ENCODE measurements around the gene NETO1. TPM values are rescaled to one million over a fixed set of nuclear protein-coding genes. Genes with fewer than 3 reads are reported as not detected.

Gene NETO1
- total and polyA plus RNA-seq, 2 experiments from 2014 or later, result 10.8 to 20.7 TPM

DNA sequence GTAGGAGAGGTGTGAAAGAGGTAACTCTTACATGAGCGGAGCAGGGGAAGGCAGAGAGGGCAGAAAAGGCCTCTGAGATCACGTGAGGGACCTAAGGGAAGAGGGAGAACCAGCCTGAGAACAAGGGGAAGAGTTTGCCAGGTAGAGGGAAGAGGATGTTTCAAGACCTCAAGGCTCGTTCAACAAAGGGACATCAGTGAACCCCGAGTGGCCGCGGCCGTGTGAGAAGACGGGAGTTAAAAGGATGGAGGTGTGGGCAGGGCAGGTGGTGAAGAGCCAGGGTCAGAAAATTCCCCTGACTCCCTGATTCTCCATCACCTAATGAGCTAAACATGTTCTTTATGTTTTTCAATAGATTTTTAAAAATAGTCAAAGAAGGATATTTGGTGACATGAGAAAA is 44.4 kb downstream of the NETO1 start (continued):
- TF ChIP-seq, protein P1, sequence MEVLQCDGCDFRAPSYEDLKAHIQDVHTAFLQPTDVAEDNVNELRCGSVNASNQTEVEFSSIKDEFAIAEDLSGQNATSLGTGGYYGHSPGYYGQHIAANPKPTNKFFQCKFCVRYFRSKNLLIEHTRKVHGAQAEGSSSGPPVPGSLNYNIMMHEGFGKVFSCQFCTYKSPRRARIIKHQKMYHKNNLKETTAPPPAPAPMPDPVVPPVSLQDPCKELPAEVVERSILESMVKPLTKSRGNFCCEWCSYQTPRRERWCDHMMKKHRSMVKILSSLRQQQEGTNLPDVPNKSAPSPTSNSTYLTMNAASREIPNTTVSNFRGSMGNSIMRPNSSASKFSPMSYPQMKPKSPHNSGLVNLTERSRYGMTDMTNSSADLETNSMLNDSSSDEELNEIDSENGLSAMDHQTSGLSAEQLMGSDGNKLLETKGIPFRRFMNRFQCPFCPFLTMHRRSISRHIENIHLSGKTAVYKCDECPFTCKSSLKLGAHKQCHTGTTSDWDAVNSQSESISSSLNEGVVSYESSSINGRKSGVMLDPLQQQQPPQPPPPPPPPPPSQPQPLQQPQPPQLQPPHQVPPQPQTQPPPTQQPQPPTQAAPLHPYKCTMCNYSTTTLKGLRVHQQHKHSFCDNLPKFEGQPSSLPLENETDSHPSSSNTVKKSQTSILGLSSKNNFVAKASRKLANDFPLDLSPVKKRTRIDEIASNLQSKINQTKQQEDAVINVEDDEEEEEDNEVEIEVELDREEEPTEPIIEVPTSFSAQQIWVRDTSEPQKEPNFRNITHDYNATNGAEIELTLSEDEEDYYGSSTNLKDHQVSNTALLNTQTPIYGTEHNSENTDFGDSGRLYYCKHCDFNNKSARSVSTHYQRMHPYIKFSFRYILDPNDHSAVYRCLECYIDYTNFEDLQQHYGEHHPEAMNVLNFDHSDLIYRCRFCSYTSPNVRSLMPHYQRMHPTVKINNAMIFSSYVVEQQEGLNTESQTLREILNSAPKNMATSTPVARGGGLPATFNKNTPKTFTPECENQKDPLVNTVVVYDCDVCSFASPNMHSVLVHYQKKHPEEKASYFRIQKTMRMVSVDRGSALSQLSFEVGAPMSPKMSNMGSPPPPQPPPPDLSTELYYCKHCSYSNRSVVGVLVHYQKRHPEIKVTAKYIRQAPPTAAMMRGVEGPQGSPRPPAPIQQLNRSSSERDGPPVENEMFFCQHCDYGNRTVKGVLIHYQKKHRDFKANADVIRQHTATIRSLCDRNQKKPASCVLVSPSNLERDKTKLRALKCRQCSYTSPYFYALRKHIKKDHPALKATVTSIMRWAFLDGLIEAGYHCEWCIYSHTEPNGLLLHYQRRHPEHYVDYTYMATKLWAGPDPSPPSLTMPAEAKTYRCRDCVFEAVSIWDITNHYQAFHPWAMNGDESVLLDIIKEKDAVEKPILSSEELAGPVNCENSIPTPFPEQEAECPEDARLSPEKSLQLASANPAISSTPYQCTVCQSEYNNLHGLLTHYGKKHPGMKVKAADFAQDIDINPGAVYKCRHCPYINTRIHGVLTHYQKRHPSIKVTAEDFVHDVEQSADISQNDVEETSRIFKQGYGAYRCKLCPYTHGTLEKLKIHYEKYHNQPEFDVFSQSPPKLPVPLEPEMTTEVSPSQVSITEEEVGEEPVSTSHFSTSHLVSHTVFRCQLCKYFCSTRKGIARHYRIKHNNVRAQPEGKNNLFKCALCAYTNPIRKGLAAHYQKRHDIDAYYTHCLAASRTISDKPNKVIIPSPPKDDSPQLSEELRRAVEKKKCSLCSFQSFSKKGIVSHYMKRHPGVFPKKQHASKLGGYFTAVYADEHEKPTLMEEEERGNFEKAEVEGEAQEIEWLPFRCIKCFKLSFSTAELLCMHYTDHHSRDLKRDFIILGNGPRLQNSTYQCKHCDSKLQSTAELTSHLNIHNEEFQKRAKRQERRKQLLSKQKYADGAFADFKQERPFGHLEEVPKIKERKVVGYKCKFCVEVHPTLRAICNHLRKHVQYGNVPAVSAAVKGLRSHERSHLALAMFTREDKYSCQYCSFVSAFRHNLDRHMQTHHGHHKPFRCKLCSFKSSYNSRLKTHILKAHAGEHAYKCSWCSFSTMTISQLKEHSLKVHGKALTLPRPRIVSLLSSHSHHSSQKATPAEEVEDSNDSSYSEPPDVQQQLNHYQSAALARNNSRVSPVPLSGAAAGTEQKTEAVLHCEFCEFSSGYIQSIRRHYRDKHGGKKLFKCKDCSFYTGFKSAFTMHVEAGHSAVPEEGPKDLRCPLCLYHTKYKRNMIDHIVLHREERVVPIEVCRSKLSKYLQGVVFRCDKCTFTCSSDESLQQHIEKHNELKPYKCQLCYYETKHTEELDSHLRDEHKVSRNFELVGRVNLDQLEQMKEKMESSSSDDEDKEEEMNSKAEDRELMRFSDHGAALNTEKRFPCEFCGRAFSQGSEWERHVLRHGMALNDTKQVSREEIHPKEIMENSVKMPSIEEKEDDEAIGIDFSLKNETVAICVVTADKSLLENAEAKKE (CRISPR knock-in tag; IDR thresholded peaks at IDR 0.05), result no peak
- TF ChIP-seq JUNB (IDR thresholded peaks at IDR 0.05; ENCODE audit: unreplicated experiment) (no peak), EZH2 (IDR thresholded peaks at IDR 0.05; ENCODE audit: low read depth, unreplicated experiment) (no peak)

DNA sequence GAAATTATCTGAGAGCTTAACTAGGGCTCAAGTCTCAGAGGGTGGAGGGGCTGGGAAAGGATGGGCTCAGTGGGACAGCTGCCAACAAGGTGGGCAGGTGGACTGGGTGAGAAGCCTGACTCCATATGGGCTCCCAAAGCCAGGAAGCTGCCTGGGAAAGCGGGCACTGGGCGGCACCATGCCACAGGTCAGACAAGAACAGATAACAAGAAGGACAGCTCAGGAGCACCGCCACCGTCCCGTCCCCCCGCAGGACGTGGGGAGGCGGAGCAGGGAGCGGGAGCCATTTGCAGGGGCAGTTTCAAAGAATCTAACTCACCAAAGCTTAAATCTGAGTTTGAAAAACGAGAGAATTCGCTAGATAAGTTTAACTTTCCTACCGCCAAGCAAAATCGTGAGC is 45.6 kb downstream of the NETO1 start:
- ATAC-seq, result no peak
- no peaks in the 10 kb centered on the region for H3K9me3 Mint-ChIP-seq
- Histone ChIP-seq H3K4me2 (no peak overlapping the region), H2AFZ (no peak overlapping the region), H3F3A (replicated peaks; ENCODE audit: low read depth) (no peaks in the 10 kb centered on the region), H3K27me3 (ENCODE audit: insufficient read depth) (no peaks in the 10 kb centered on the region), H3K9me2 (ENCODE audit: insufficient read depth) (peaks cover 2% of the 10 kb centered on the region; the same call in 1 of the 2 replicates), H3K27ac (ENCODE audit: low read depth) (no peak overlapping the region), H3K4me1 (ENCODE audit: insufficient read depth) (no peaks in the 10 kb centered on the region), H3K79me2 (replicated peaks; ENCODE audit: insufficient read depth) (no peaks in the 10 kb centered on the region; the same call in none of the 2 replicates), H4K20me1 (replicated peaks; ENCODE audit: insufficient read depth) (no peaks in the 10 kb centered on the region), H3K36me3 (ENCODE audit: insufficient read depth) (no peaks in the 10 kb centered on the region), H3K4me3 (no peak overlapping the region)
- DNase-seq (ENCODE audit: low spot score), result no peak
- no peak overlapping the region for H3K27ac Mint-ChIP-seq
- H3K4me1 Mint-ChIP-seq, result peaks cover 6% of the 10 kb centered on the region; the same call in 1 of the 3 replicates
- no peaks in the 10 kb centered on the region for H3K27me3 Mint-ChIP-seq (ENCODE audit: insufficient read depth, low read depth, poor library complexity)
- H3K36me3 Mint-ChIP-seq (ENCODE audit: low read depth), result peaks cover 3% of the 10 kb centered on the region; the same call in 2 of the 3 replicates
- no peak overlapping the region for H3K4me3 Mint-ChIP-seq
- no peak for TF ChIP-seq STAT1 (IDR thresholded peaks at IDR 0.05; ENCODE audit: unreplicated experiment)
- TF ChIP-seq, protein P2, sequence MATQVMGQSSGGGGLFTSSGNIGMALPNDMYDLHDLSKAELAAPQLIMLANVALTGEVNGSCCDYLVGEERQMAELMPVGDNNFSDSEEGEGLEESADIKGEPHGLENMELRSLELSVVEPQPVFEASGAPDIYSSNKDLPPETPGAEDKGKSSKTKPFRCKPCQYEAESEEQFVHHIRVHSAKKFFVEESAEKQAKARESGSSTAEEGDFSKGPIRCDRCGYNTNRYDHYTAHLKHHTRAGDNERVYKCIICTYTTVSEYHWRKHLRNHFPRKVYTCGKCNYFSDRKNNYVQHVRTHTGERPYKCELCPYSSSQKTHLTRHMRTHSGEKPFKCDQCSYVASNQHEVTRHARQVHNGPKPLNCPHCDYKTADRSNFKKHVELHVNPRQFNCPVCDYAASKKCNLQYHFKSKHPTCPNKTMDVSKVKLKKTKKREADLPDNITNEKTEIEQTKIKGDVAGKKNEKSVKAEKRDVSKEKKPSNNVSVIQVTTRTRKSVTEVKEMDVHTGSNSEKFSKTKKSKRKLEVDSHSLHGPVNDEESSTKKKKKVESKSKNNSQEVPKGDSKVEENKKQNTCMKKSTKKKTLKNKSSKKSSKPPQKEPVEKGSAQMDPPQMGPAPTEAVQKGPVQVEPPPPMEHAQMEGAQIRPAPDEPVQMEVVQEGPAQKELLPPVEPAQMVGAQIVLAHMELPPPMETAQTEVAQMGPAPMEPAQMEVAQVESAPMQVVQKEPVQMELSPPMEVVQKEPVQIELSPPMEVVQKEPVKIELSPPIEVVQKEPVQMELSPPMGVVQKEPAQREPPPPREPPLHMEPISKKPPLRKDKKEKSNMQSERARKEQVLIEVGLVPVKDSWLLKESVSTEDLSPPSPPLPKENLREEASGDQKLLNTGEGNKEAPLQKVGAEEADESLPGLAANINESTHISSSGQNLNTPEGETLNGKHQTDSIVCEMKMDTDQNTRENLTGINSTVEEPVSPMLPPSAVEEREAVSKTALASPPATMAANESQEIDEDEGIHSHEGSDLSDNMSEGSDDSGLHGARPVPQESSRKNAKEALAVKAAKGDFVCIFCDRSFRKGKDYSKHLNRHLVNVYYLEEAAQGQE (IDR thresholded peaks at IDR 0.05; ENCODE audit: unreplicated experiment), result no peak
- TF ChIP-seq EZH2phosphoT487 (IDR thresholded peaks at IDR 0.05; ENCODE audit: unreplicated experiment), result no peak
- TF ChIP-seq ZNF331 (CRISPR knock-in tag; IDR thresholded peaks at IDR 0.05; ENCODE audit: low read depth), result no peak
- TF ChIP-seq, protein P3, sequence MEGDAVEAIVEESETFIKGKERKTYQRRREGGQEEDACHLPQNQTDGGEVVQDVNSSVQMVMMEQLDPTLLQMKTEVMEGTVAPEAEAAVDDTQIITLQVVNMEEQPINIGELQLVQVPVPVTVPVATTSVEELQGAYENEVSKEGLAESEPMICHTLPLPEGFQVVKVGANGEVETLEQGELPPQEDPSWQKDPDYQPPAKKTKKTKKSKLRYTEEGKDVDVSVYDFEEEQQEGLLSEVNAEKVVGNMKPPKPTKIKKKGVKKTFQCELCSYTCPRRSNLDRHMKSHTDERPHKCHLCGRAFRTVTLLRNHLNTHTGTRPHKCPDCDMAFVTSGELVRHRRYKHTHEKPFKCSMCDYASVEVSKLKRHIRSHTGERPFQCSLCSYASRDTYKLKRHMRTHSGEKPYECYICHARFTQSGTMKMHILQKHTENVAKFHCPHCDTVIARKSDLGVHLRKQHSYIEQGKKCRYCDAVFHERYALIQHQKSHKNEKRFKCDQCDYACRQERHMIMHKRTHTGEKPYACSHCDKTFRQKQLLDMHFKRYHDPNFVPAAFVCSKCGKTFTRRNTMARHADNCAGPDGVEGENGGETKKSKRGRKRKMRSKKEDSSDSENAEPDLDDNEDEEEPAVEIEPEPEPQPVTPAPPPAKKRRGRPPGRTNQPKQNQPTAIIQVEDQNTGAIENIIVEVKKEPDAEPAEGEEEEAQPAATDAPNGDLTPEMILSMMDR (conservative IDR thresholded peaks at IDR 0.05; ENCODE audit: low read depth in 2 of 2), result no peak
- TF ChIP-seq JUNB (IDR thresholded peaks at IDR 0.05; ENCODE audit: unreplicated experiment), result no peak

Data from GM23338 (cell line).